OCI-LY1 (cell line): ENCODE data around the gene DDX10.

Experiments used
- H2AFZ ChIP-seq: fragments of 200-600 bp; sonication (generic), shearing (Covaris generic); 2 replicates; pipeline ENCODE4 v1.6.0; 2014; ENCODE audit warnings: antibody characterized with exemption, mild to moderate bottlenecking, low read length
- H3F3A ChIP-seq: fragments of 200-600 bp; sonication (generic), shearing (Covaris generic); 2 replicates; pipeline ENCODE4 v1.6.0; 2014; ENCODE audit warnings: mild to moderate bottlenecking, antibody characterized with exemption, low read length, moderate library complexity; ENCODE audit not compliant: insufficient read depth
- H3K27ac ChIP-seq: fragments of 200-600 bp; sonication (generic); 2 replicates; pipeline ENCODE4 v1.5.1; 2014; ENCODE audit warnings: low read length, mixed run types, mild to moderate bottlenecking, low read depth; ENCODE audit not compliant: poor library complexity, severe bottlenecking
- H3K27me3 ChIP-seq: fragments of 200-600 bp; sonication (generic); 2 replicates; pipeline ENCODE4 v1.6.0; 2014; ENCODE audit warnings: antibody characterized with exemption, mild to moderate bottlenecking, low read length, moderate library complexity; ENCODE audit not compliant: insufficient read depth
- H3K36me3 ChIP-seq: fragments of 200-600 bp; sonication (generic); 2 replicates; pipeline ENCODE4 v1.6.1; 2014; ENCODE audit warnings: mild to moderate bottlenecking, antibody characterized with exemption, low read length, moderate library complexity, mixed read lengths; ENCODE audit not compliant: insufficient read depth
- H3K4me1 ChIP-seq: fragments of 200-600 bp; sonication (generic); 2 replicates; pipeline ENCODE4 v1.5.1; 2014; ENCODE audit warnings: mild to moderate bottlenecking, low read length, moderate library complexity; ENCODE audit not compliant: insufficient read depth, severe bottlenecking
- H3K4me2 ChIP-seq: fragments of 200-600 bp; sonication (generic), shearing (Covaris generic); 2 replicates; pipeline ENCODE4 v1.6.1; 2014; ENCODE audit warnings: low read length
- H3K4me3 ChIP-seq: fragments of 200-600 bp; sonication (generic); 2 replicates; pipeline ENCODE4 v1.5.1; 2014; ENCODE audit warnings: low read length, low read depth, mild to moderate bottlenecking, mixed read lengths; ENCODE audit not compliant: poor library complexity, severe bottlenecking
- H3K79me2 ChIP-seq: fragments of 200-600 bp; shearing (Covaris generic); 2 replicates; pipeline ENCODE4 v1.6.1; 2016; ENCODE audit warnings: mixed run types, low read length, mixed read lengths; ENCODE audit not compliant: insufficient read depth
- H3K9ac ChIP-seq: fragments of 200-600 bp; sonication (generic), shearing (Covaris generic); 2 replicates; pipeline ENCODE4 v1.6.1; 2014; ENCODE audit warnings: mild to moderate bottlenecking, low read length, mixed read lengths
- H3K9me2 ChIP-seq: fragments of 200-600 bp; sonication (generic), shearing (Covaris generic); 2 replicates; pipeline ENCODE4 v1.6.1; 2014; ENCODE audit warnings: low read depth, mild to moderate bottlenecking, low read length, mixed read lengths
- H3K9me3 ChIP-seq: fragments of 200-600 bp; shearing (Covaris generic); 2 replicates; pipeline ENCODE4 v1.6.1; 2014; ENCODE audit warnings: low read length, mixed read lengths
- H4K20me1 ChIP-seq: fragments of 200-600 bp; sonication (generic), shearing (Covaris generic); 2 replicates; pipeline ENCODE4 v1.6.0; 2016; ENCODE audit warnings: mild to moderate bottlenecking, low read length; ENCODE audit not compliant: insufficient read depth
- CTCF ChIP-seq: fragments of 200-600 bp; sonication (generic), shearing (Covaris generic); IDR thresholded peaks from 2 replicates; pipeline ENCODE4 v1.5.1; 2017; ENCODE audit warnings: mild to moderate bottlenecking, antibody characterized with exemption, low read length, moderate library complexity, mixed read lengths
- EZH2 ChIP-seq: fragments of 200-600 bp; sonication (generic), shearing (Covaris generic); IDR thresholded peaks from 2 replicates; pipeline ENCODE4 v1.8.0; 2017; ENCODE audit warnings: borderline replicate concordance, mixed run types, mild to moderate bottlenecking, antibody characterized with exemption, low read length, moderate library complexity, mixed read lengths

DDX10 gene

GRCh38 chr11:108793611-108794010, 128.7 kb downstream of the DDX10 start:
- no peak for TF ChIP-seq CTCF
- Histone ChIP-seq H4K20me1 (no peaks in the 10 kb centered on the region), H3K4me2 (no peak overlapping the region), H3F3A (no peaks in the 10 kb centered on the region), H3K9ac (no peak overlapping the region), H3K27ac (no peak overlapping the region), H3K27me3 (no peaks in the 10 kb centered on the region), H3K4me1 (no peaks in the 10 kb centered on the region), H3K9me3 (peaks cover 2% of the 10 kb centered on the region; the same call in 1 of the 2 replicates), H3K4me3 (no peak overlapping the region), H3K79me2 (peaks cover 10% of the 10 kb centered on the region; the same call in 1 of the 2 replicates), H3K36me3 (no peaks in the 10 kb centered on the region), H2AFZ (no peak overlapping the region), H3K9me2 (no peaks in the 10 kb centered on the region)

- no peaks in the 10 kb centered on the region for H4K20me1 ChIP-seq
- no peak overlapping the region for H3K9ac ChIP-seq
- H3K4me1 ChIP-seq, result no peaks in the 10 kb centered on the region
- no peaks in the 10 kb centered on the region for H3K9me2 ChIP-seq
- TF ChIP-seq CTCF, result no peak
- TF ChIP-seq EZH2, result no peak
- no peaks in the 10 kb centered on the region for H3K36me3 ChIP-seq
- H3K9me3 ChIP-seq, result peaks cover 2% of the 10 kb centered on the region; the same call in 1 of the 2 replicates
- no peak overlapping the region for H3K4me2 ChIP-seq
- H3K27ac ChIP-seq, result no peak overlapping the region
- H2AFZ ChIP-seq, result no peak overlapping the region
- no peaks in the 10 kb centered on the region for H3F3A ChIP-seq
- no peak overlapping the region for H3K4me3 ChIP-seq
- no peaks in the 10 kb centered on the region for H3K27me3 ChIP-seq
- 0 out of 2 replicates have a peak, but pooled peaks cover 3% of the 10 kb centered on the region for H3K79me2 ChIP-seq
Observed at GRCh38 chr11:108796551-108796950, 131.7 kb downstream of the DDX10 start.

GRCh38 chr11:108797578-108798100, 132.8 kb downstream of the DDX10 start:
- no peaks in the 10 kb centered on the region for H3K36me3 ChIP-seq
- no peak overlapping the region for H2AFZ ChIP-seq
- H3K4me3 ChIP-seq, result no peak overlapping the region
- H3K9ac ChIP-seq, result no peak overlapping the region
- H3K9me2 ChIP-seq, result no peaks in the 10 kb centered on the region
- H3K4me1 ChIP-seq, result no peaks in the 10 kb centered on the region
- no peaks in the 10 kb centered on the region for H3K27me3 ChIP-seq
- H3K27ac ChIP-seq, result no peak overlapping the region
- peaks cover 2% of the 10 kb centered on the region; the same call in 1 of the 2 replicates for H3K9me3 ChIP-seq
- TF ChIP-seq CTCF (no peak), EZH2 (no peak)
- H3K4me2 ChIP-seq, result no peak overlapping the region
- H3K79me2 ChIP-seq, result no peaks in the 10 kb centered on the region
- no peaks in the 10 kb centered on the region for H4K20me1 ChIP-seq
- no peaks in the 10 kb centered on the region for H3F3A ChIP-seq
